EL (cell line): ENCODE measurements around the gene MAGT1.
"Not testable (repeated sequence)": the region's sequence is repeated elsewhere in the genome, so short reads cannot be mapped to it uniquely, and the experiment has no call there.

Experiments
- DNase-seq: peaks from one replicate; pipeline ENCODE4 v3.0.0-alpha.2; 2016

The MAGT1 gene

DNA sequence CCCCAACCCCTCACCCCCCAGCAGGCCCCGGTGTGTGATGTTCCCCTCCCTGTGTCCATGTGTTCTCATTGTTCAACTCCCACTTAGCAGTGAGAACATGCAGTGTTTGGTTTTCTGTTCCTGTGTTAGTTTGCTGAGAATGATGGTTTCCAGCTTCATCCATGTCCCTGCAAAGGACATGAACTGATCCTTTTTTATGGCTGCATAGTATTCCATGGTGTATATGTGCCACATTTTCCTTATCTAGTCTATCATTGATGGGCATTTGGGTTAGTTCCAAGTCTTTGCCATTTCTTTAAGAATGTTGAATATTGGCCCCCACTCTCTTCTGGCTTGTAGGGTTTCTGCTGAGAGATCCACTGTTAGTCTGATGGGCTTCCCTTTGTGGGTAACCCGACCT is 73.2 kb downstream of the MAGT1 start:
- not testable (repeated sequence) for DNase-seq

DNA sequence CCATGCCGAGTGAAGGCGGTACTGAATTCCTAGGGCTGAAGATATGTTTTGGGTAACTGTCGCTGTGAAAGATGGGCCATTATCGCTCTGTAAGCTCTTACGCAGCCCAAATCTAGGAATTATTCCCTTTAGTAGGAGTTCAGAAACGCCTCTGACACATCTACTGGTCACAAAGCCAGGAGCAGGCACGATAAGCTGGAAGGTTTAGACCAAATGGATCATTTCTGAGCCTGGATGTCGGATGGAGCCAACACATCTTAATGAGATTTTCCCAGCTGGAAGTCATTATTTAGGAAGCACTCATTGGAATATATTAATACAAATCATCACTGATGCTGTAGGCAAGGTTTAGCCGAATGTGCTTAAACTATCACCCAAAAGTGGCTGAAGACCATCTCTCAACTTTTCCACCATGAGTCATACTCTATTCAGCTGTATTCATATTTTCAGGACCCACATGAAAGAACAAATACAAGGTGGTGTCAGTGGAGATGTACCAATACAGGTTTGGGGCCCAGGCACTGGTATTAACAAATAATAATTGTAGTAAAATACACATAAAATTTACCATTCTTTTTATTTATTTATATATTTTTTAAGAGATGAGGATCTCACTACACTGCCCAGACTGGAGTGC is 75.0 kb downstream of the MAGT1 start:
- no peak for DNase-seq

- DNase-seq: no peak
Measured at GRCh38 chrX:77814210-77814609, 81.0 kb downstream of the MAGT1 start.

- no peak for DNase-seq
Measured at GRCh38 chrX:77802201-77802600, 93.0 kb downstream of the MAGT1 start.

DNA sequence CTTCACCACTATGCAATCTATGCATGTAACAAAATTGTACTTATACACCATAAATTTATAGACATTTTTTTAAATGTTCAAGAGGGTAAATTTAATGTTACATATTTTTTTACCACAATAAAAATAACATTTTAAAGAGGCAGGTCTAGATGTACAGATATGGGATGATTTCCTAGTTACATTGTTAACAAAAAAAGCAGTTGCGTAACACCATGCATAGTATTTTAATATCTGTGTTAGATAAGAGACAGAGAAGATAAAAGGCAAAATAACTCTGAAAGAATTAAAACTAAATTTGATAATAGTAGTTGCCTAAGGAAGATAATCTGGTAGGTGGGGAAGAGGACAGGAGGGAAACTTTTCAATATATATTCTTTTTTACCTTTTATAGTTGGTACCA is 100.1 kb downstream of the MAGT1 start:
- no peak for DNase-seq

DNA sequence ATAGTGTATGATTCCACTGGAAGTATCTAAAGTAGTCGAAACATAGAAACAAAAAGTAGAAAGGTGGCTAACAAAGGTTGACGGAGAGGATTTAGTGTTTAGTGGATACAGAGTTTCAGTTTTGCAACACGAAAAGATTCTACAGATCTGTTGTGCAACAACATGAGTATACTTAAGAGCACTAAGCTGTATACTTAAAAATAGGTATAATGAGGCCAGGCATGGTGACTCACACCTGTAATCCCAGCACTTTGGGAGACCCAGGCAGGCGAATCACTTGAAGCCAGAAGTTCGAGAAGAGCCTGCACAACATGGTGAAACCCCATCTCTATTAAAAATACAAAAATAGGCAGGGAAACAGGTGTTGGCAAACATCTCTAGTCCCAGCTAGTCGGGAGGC is 101.3 kb downstream of the MAGT1 start:
- no peak for DNase-seq

DNA sequence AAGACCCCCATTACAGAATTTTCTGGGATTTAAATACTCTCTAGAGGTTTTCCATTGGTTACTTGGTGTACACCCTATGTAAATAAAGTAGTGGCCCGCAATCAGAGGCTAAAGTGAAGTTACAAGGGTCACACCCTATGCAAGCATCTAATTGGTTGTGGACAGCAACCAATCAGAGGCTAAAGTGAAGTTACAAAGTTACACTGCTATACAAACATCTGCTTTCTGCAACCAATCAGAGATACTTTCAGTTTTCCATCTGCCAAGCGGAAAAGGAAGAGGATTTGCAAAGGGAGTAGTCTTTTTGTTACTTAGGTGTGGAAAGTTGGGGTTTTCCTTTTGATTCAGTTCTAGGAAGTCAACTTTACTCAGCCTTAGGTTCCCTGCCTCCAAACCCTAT is 107.2 kb downstream of the MAGT1 start:
- DNase-seq: peak; percentile 63

DNA sequence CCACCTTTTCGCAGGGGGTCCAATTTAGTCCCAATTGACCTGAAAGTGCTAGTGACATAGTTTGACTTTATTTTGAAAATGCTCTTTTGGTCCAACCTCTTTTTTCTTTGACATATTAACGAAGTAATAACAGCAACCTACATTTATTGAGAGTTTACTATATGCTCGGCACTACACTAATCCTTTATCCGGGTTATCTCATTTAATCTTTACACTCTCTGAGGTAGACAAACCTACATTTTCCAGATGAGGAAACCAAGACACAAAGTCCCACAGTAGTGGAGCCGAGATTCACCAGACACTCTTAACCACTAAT is 108.9 kb downstream of the MAGT1 start:
- no peak for DNase-seq

- DNase-seq: peak; percentile 81
Measured at GRCh38 chrX:77785486-77786364, 109.5 kb downstream of the MAGT1 start, which contains the start of gene ATRX. Gene ATRX (minus strand): TSS chrX:77786216. CDS start chrX:77786001, 215 bp downstream.

- DNase-seq: no peak
Measured at GRCh38 chrX:77779695-77780094, 115.5 kb downstream of the MAGT1 start.

GRCh38 chrX:77776659-77777058 is 118.6 kb downstream of the MAGT1 start:
- no peak for DNase-seq
